NCI-H146 treated with DMSO at 0.1 percent for 48 hours (cell line): Measurements from ENCODE around the gene NDRG3.
A peak's percentile ranks its signal among the peaks of the same experiment; 100 is the strongest.

ENCODE experiments used
- DNase-seq: peaks from one replicate; lab custom pipeline; 2025; ENCODE audit not compliant: unreplicated experiment; lab: John Stamatoyannopoulos, UW

The NDRG3 gene

GRCh38 chr20:36745927-36746659 is at the start of gene NDRG3:
TSS of gene NDRG3 (minus strand) at chr20:36746090. CDS start at chr20:36721735, 24,355 bp downstream.
- peak; percentile 90 for DNase-seq

DNA sequence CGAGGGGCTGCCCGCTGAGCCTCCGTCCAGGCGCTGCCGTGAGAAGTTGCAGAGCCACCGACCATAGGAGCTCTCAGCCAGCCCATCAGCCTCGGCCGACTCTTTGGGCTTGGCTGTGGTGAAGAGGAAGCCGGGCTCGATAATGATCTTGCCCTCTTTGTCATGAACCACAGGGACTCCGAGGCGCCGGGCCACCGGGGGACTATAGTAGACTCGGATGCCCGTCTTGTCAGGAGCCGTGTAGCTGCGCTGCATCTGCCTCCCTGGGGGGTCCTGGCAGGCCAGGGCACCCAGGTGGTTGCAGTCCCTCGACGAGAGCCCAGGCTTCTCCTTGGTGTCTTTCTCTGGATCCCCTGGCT is 48.2 kb upstream of the NDRG3 start:
- no peak for DNase-seq

DNA sequence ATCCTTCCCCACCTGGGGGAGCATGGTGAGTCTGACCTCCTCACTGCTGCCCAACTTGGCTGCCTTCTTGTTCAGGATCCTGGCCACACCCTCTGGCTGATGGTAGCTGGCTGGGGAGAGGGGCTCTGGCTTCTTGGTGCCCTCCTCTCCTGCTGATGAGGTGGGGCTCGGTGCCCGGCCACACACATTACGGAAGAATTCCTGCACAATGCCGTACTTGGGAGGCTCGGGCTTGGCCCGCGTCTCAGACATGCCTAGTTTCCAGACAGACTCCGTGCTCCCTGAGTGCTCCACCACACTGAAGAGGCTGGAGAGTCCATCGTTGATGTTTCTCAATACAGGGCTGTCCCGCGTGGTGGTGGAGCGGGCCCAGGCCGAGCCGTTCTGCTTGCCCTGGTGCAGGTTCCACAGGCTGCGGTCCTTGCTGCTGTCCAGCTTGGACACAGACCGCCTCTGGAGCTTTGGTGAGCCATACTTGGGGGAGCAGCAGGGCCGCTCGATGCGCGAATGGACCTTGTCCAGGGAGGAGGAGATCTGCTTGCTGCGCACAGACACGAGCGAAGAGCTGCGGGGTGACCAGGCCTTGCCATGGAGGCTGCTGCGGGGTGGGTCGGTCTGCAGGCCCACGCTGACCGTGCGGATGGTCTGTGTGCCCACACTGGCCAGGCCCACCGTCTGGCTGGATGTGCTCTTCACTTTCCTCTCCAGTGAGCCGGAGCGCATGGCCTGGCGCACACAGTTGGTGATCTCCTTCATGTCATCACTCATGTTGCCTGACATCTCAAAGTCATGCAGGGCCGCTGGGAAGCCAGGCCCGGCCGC is 47.6 kb upstream of the NDRG3 start:
- DNase-seq: no peak

GRCh38 chr20:36792422-36792821 is 46.5 kb upstream of the NDRG3 start:
- no peak for DNase-seq

DNA sequence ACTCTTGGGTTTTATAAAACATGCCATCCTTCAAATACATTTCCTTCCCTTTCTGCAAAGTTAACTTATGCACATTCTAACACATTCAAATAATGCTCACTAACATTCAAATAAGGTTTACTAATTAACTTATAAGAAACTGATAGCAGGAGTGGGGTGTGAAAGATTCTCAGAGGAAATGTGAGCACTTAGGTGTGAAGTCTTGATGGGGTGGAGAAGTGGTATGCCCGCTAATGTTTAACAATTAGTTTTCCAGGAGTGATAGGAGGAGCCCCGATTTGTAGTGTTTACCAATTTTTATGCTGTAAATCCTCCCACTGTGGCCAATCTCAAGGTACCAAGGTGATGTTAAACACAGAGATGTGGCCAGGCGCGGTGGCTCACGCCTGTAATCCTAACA is 46.0 kb upstream of the NDRG3 start:
- DNase-seq: no peak

- no peak for DNase-seq
These were observed 40.8 kb upstream of the NDRG3 start for GRCh38 chr20:36786663-36787062.

- no peak for DNase-seq
These were observed 40.4 kb upstream of the NDRG3 start for GRCh38 chr20:36786246-36786645.

DNA sequence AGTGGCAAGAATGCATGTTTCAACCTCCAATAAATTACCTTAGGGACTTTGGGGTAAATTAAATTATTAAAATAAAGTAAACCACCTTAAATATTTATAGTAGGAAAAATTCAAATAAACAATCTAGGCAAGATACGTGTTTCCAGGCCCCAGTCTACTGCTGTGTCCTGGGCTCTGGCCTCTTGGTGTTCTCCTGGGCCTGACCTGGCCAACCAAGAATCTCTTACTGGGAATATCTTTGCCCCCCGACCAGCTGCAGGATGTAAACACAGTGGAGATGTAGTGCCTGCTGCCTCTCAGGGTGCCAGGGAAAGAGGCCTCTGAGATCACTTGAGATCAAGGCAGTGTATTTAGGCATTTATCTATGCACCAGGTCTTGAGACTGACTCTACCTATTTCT is 39.4 kb upstream of the NDRG3 start:
- DNase-seq: no peak

GRCh38 chr20:36784900-36785299 is 39.0 kb upstream of the NDRG3 start:
- DNase-seq: no peak

DNA sequence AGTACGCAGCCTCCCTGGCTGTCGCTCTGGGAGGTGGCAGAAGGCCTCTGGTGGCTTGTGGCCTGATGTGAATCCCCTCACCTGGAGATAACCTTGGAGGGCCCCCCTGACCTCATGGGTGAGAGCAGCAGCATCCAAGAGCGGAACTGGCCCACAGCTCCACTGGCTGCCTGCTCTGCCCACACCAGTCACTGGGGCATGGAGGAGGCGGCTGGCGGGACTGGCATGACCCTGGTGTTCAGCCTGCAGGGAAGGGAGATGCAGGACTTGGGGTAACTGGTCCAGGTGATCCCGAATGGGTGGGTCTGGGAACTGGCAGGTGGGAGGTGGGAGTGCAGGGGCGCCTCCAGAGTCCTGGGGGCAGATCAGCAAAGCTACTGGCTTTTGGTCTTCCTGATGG is 38.2 kb upstream of the NDRG3 start:
- DNase-seq: no peak

DNA sequence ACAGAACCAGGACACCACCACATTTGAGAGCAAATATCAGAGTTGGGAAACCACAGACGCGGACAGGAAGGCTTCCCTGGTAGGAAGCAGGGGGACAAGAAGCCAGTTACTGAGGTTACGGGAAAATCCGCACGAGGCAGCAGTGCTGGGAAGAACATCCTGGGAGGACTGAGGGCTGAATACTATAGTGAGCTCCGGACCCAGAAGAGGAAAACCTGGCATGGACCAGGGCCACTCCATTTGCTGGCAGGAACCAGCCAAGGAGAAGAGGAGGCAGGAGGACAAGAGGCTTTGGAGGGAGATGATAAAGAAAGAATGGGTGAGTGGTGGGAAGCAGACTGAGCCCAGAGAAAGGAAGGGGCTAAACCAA is 33.8 kb upstream of the NDRG3 start:
- no peak for DNase-seq

- no peak for DNase-seq
These were observed 33.2 kb upstream of the NDRG3 start for GRCh38 chr20:36778831-36779655.

GRCh38 chr20:36777576-36777975 is 31.7 kb upstream of the NDRG3 start:
- no peak for DNase-seq

GRCh38 chr20:36777167-36777566 is 31.3 kb upstream of the NDRG3 start:
- DNase-seq: no peak

DNA sequence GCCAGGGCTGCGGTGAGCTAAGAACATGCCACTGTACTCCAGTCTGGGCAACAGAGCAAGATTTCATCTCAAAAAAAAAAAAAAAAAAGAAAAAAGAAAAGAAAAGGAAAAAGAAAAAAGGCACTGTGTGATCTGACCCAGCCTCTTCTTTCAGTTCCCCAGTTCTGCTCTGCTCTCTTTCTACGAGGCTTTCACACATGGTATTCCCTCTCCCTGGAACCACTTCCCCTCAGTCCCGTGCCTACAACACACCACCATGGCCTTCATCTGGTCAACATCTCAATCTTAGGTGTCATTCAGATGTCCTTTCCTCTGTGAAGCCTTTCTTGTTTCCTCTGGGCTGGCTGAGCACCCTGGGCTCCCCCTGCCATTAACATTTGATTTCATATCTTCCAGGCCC is 29.9 kb upstream of the NDRG3 start:
- no peak for DNase-seq

DNA sequence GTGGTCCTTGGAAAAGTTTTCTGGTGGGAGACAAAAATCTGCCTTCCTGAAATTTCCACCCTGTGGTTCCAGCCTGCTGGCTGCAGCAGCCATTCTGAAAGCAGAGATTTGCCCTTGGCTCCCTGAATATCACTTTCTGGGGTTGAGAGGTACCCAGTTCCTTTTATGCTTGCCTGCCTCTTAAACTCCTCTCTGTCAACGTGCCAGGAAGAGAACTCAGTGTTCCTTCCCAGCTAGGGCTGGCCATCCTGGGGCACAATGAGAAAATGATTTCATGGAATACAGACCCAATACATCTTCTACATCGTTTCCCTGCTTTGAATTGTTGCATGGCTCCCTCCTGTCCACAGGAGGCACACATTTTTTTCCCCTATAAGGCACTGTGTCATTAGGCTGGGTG is 29.3 kb upstream of the NDRG3 start:
- DNase-seq: no peak

DNA sequence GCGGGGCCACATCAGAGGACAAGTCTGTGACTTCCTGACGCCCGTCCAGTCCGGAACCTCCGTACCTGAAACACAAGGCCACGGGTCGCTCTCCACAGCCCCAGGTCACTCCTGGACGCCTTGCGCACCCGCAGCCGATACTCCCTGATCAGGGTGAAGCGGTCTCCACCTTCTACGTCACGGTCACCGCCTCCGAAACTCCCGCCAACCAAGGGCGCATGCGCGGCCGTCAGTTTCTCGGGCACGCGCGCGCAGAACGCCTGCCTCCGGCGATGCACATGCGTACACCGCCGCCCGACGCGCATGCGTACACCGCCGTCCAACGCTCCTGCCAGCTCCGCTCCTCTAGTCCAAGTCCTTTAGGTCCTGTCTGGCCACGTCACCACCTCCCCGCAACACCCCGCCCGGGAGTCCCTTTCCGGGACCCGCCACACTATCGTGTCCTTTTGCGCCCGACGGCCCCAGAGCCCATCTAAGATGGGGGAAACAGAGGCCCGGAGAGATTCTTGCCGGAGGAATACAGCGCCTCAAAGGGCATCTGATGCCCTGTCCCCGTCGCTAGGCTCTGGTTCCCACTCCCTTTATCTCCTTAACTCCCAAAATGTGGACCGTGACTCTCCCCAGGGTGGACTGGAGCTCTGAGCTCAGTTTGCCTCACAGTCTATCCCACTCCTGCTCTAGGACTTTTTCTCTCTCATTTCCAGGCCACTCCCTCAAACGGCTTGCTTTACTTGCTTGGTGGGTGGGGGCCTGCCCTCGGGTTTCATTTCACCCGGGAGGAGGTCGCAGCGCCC is 27.9 kb upstream of the NDRG3 start, which contains the start of gene DSN1:
DSN1 (minus strand) TSS at position 167 of the 794 bp plus-strand sequence. CDS start 2,305 bp downstream, outside the sequence.
- DNase-seq: peak; percentile 95

DNA sequence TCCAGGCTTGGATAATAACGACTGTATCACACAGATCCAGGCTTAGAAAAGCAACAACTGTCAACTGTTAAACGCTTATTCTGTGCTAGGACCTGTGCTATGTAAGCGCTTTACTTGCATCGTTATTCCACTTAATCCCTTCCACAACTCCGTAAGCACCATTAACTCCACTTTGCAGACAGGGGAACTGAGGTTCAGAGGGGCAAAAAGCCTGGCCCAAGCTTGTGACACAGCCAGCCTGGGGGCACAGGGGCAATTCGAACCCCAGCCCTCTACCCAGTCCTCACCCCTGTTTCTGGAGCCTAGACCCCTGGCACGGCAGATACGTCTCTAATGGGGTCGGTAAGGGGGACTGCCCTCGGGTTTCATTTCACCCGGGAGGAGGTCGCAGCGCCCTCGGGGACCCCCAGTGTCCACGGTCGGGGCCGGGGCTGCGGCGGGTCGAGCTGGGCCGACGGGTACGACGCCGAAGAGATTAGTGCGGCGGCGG is 27.3 kb upstream of the NDRG3 start:
- peak; percentile 34 for DNase-seq

GRCh38 chr20:36770680-36771079 is 24.8 kb upstream of the NDRG3 start:
- no peak for DNase-seq

DNA sequence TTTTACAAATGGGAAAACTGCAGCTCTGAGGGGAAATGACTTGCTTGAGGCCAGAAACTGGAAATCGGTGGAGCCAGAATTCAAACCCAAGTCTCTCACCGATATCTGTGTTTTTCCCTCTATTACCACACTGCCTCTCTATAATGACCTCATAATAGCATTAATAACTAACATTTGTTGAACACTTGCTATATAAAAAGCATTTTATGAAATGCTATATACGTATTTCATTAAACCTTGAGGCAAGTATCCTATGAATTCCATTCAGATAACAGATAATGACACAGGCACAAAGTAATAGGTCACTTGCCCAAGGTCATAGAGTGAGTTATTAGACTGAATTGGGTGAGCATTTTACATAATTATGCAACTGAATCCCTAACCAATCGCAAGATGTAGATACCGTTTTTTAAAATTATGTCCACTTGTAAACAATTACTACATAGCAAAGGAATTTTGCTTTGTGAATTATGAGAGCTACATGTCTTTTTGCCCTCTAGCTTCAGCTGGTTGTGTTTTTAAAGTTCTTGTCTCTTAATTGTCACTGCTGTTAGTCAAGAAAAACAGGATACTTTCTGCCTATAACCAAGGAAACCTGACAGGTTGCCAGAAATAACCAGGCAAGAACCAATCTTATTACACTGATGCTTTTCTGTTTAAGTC is 23.0 kb upstream of the NDRG3 start:
- DNase-seq: no peak
